Measurements from ENCODE around the gene EFNA5.

The EFNA5 gene

DNA sequence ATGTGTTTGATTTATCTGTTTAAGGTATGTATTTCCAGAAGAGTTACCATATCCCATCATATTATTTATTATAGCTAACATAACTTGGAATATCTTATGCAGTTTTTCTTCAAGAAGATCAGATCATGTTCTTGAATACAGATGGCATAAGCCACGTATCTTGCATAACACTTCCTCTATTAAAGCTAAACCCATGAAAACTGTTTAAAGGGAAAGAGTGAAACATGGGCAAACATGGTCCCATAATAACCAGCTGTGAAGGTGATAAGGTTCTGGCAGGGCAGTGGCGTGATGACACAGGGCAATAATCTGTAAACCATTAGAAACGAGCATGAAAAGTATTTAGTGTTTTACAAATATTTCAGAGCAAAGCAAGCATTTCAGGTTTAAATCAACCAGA, 34.2 kb downstream of the EFNA5 start:
- DNase-seq: no peak

DNA sequence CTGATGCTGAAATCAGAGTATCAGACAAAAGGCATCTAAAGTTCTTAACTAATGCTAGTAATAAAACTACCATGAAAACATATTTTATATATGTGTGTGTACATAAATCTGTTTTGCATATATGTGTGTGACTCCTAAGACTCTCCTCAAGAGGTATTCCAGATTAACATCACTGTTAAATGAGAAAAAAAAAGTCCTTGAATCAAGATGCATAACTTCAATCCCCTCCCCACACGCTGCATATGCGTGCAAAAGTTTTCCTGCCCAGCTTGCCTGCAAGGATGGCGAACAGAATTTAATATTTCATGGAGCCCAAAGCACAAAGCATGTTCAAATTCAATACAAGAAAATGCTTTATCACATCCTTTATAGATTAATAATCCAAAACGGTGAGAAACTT, 34.7 kb downstream of the EFNA5 start:
- no peak for DNase-seq

DNA sequence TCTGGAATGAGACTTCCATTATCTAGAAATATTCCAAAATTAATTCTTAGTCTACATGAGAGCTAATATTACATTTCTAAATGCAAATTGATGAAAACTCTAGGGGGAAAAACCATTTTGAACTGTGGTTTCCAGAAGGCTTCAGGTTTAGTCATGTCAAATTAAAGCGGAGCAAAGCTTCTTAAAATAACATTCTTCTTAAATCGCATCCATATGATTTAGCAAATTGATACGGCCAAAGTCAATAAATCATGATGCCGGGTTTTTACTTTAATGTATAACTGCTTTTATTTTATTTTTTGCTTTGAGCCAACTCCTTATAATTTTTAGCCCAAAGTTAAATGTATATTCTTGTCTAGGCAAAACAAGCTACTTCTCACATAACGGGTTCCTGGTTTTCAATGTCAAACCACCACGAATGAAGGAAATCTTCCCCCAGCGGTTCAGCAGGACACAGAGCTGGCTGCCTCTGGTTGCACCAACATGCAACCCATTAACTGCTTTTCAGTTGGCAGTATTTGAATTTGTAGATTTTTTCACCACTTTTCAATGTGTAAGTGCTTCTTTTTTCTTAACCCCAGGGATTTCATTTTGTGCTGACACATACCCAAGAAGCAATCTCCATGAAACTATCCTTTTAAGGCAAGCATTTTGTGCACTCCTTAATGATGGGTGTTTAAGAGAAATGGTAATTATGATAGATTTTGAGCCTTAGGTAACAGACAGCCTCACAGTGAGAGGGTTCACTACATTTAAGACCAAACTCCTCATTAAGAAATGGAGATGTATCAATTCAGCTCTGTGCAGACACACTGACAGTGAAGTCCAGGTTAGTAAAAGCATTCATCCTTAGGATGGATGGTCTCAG, 35.5 kb downstream of the EFNA5 start:
- no peak for DNase-seq

DNA sequence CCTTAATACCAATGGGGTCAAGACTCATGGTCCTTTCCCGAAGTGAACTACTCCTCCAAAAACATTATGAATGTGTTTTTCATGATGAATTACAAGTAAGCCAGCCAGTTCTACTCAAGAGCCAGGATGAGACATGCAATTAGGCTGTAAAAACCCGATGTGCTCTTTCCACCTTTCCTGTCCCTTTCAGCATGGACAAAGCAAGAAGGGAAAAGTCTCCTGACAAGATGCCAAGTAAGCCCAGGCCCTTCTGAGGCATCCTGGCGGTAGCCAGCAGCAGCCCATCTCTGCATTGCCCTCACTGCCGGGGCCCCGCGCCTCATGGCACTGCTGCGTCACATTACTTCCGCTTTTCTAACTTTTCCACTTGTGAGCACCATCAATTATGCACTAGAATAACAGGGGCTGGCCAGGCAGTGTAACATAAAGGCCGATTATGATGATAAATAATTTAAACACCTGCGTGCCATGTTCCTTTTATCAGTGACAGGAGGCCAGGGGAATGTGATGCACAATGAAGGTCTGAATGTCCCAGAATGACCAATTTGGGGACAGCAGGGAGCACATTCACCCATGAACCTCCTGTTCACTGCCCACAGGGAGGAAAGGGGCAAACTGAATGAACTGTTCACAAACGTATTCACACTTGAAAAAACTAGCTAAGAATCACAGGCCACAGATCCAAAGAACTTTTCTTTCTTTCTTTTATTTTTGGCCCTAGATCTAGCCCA, 37.4 kb downstream of the EFNA5 start:
- DNase-seq: no peak

DNA sequence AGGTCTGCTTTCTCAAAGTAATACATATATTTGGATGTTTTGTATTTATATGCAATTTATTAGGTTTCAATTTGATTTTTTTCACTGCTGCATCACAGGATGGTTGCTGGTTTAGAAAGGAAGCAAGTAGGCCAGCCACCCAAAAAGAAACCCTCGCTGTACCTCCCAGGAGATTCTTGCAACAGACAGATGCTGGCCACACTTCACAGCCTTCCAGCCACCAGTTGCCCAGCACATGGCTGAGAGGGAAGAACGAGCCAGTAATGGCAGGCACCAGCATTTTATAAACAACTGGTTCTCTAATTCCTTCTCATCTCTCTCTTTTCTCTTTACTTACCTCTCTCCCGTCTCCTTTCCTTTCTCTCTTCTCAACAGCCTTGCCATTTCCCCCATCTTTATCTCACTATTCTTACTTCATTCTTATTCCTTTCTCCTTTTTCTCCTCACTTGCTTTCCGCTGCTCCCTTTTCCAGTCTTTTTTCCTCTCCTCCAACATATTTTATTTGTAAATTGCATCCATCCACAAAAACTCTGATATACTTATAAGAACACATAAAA, 38.9 kb downstream of the EFNA5 start:
- DNase-seq: no peak

DNA sequence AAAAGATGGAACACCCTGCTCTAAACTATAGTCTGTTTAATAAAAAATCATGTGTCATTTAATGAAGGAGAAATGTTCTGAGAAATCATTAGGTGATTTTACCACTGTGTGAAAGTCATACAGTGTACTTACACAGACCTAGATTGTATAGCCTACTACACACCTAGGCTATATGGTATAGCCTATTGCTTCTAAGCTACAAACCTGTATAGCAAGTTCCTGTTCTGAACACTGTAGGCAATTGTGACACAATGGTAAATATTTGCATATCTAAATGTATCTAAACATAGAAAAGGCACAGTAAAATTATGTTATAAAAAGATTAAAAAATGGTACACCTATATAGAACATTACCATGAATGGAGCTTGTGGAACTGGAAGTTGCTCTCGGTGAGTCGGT, 40.6 kb downstream of the EFNA5 start:
- DNase-seq: no peak

DNA sequence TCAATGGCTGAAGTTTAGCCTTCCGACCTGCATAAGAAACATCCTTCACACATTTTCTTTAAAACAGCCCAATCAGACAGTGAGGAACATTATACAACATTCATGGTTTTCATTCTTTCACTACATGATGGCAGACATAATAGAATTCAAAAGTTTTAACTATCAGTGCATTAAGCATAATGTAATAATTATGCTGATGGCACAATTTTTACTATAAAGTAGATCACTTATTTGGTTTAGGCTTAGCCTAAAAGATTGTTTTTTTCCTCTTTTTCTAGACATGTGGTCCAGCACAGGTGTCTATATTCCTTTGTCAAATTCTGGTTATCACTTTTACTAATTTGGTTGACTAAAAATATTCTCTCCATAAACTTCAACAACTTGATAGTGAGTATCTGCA, 46.5 kb downstream of the EFNA5 start:
- no peak for DNase-seq

DNA sequence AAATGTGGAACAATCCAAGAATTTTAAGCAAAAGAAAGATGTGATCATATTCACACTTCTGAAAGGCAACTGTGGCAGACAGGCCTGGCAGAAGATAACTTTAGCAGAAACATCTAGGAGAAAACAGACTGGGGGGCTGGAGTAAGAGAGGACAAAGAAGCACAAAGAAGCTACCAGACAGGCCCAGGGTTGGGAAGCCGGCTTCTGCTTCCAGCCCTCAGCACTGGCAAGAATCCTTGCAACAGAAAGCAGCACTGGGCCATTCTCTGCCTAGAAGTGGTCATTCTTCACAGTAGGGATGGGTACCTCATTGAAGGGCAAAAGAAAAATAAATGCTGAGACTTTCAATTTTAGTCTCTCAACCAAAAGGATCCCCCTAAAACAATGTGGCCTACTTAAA, 49.6 kb downstream of the EFNA5 start:
- no peak for DNase-seq

DNA sequence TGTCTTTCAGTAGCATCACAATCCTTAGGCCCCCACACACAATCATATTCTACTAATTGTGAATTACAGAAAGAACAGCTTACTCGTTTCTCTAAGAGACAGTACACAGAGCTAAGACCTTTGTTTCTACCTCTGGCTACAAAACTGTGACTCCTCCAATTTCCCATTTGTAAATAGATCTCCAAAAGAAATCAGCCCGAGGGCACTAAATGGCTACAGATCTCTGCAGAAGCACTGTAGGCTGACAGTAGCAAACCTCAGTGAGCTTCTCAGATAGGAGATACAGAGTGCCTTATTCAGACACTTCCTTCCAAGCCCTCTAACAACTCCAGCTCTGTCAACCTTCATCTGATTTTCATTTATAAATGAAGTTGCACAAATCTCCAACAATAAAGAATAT, 51.0 kb downstream of the EFNA5 start:
- no peak for DNase-seq

DNA sequence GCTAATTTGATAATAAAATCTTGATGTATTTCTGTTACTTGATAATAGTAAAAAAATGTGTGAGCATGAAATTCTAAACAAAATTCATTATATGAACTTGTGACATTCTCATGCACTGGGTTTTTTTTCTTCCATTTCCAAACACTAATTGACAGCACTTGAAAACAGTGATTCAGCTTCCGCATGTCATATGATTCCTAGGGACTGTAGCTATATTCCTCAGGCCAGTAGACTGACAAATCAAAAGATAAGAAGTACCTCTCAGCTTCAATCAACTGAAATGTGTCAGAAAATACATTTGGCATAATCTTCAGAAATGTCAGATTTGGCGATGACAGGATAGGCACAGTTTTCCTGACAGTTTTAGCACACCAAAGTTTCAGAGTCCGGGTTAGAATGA, 52.5 kb downstream of the EFNA5 start:
- no peak for DNase-seq

DNA sequence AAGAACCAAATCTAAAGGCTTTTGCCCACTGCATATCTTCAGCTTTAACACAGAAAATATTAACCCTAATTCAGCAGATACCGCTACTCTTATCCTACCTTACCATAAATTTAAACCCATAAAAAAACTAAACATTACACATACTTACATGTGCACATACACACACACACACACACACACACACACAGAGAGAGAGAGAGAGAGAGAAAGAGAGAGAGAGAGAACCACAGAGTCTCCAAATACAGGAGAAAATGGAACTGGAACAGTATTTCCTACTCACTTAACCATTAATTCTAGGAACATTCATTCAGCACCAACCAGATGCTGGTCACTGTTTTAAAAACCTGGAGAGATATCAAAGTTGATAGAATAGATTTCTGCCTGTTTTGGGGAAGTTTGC, 53.7 kb downstream of the EFNA5 start:
- no peak for DNase-seq

DNA sequence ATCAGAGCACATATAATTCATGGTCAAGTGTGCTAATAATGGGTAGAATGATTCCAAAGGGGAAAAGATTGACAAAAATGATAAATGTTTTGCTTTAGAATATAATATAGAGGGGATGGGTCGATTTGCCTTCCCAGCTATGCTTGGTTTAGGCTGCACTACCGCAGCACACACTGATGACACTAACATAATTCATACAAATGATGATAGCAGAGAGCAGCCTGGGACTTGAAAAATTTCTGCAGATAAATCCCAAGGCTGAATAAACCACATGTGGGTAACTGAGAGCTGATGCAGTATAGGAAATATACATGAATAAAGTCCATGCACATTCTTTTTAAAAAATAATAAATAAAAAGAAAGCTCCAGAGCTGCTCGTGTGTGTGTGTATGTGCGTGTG, 54.5 kb downstream of the EFNA5 start:
- DNase-seq: no peak

DNA sequence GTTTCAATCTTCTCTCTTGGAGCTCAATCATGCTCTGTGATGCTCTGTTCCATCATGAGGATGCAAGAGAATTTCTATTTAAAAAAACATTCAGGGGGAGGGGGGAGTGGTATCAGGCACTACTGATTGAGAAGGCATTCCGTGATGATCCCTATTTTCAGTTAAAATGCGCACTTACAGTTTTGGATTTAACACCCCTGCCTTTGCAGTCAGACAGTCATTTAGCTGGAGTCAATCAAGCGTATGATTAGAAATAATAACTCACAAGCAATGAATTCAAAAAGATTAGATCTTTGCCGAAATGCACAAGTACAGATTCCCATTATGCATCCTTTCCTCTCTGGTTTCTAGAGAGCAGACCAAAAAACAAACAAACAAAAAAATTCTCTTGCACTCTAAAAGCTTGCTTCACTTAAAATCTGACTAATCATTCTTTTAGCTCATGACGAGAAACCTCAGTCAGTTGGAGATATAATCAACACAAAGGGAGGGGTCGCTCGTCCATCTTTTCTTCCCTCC, 55.4 kb downstream of the EFNA5 start:
- DNase-seq: no peak

DNA sequence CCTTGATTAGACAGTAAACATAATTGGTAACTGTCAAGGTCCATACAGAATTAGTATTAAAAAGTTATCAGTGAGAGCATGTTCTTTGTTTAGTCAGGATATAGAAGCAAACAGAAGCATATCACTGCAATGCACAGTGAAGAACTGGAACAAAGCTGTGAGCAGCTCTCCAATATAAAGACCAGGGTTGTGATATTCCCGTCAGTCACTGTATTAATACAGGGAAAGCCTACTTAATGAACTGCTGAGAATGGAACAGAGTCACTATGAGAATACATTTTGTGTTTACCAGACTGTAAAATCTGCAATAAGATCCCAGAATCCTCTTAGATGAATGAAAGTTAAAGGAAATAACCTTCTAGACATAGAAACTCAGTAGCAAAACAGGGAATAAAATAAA, 58.2 kb downstream of the EFNA5 start:
- DNase-seq: no peak

DNA sequence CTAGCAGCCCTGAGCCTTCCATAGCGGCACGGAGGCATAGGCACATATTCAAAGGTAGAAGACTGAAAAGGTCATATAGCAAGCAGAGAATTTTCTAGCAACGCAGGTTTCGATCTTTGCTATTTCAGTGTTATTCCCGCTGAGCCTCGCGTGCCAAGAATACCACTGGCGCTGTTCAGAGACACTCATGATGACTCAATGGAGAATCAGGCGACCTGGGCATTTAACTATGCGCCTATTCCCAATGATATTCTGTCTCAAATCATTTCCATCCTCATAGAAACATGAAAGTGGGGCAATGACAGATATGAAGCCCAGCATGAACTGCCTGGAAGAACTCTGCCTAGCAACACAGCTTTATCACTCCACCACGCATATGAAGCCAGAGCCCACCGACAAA, 59.9 kb downstream of the EFNA5 start:
- DNase-seq: no peak

DNA sequence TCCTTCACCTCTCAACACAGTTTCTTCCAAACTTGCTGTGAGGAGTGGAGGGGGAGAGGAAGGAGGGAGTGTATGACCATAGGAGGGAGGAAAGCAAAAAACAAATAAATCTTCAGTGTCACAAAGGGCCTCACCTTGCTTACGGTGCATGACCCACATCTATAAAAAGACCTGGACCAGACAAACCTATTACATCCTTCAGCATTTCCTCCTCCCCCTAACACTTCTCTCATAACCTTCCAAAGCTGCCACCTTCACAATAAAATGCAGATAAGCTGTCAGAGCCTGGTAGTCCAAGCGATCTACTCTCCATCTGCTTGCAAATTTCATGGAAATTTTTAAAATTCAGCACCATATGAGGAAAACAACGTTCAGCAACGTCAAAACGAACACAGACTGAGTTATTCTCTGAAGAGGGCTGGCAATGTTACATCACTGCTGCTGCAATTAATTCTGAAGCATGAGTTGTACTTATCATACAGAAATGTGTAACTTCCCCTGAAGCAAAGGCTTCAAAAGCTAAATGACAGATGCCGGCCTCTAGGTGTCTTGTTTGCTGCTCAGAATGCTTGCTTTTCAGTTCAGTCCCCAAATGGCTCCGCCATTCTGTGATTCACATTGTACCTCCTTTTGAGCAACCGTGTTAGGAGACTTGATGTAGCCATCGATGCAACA, 62.9 kb downstream of the EFNA5 start:
- no peak for DNase-seq

DNA sequence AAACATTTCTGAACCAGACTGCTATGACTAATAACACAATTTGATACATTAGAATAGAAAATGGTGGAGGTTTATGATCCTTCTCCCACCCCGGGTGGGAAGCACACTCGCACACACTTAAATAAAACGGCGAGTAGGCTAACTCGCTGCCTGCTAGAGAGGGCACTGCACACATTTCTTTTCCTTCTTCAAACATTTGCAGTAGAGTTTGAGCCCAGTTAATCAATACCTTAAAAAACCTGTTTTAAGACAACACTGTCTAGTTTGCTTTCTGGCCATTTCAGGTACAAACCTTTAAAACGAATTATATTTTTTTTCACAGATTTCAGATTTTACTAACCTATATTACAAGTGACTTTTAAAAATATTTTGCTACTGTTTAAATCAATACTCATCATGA, 63.5 kb downstream of the EFNA5 start:
- no peak for DNase-seq

DNA sequence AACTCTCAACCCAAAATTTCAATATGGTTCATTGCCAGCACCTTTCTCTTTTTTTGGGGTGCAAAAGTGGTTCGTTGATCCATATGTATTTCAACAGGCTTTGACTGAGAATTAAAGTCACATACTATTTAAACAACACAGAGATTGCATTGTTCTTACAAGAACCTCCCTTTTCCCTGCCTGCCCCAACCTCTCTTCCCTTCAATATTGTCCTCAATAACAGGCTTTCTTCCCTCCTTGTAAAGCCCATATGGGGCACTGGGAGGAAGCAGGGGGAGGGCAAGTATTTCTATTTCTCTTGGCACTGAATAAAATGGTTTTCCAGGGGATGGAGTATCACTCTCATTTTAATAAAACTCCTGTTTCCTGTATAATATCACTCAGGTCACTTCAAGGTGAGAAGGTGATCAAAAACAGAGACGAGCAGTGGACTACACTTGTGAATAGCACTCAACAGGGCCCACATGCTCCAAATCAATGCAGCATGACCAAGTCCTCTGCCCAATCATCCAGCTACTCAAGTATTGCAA, 65.1 kb downstream of the EFNA5 start:
- DNase-seq: no peak

DNA sequence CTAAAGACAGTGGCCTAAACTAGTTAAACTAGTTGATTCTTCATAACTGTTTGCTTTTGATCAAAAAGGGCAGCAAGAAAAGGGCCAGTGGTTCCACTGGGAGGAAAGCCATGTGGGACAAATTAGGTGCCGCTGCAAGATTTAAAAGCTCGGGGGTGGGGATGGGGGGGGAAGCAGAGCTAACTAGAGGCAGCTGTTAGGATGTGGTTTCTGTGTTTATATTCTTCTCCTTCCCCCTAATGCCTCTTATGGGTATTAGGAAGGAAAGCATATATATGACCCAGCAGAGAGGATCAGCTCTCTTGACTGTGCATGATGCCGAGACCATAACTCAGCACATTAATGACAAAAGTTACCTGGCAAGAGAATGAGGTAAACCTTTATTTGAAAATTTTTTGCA, 65.7 kb downstream of the EFNA5 start:
- DNase-seq: no peak

DNA sequence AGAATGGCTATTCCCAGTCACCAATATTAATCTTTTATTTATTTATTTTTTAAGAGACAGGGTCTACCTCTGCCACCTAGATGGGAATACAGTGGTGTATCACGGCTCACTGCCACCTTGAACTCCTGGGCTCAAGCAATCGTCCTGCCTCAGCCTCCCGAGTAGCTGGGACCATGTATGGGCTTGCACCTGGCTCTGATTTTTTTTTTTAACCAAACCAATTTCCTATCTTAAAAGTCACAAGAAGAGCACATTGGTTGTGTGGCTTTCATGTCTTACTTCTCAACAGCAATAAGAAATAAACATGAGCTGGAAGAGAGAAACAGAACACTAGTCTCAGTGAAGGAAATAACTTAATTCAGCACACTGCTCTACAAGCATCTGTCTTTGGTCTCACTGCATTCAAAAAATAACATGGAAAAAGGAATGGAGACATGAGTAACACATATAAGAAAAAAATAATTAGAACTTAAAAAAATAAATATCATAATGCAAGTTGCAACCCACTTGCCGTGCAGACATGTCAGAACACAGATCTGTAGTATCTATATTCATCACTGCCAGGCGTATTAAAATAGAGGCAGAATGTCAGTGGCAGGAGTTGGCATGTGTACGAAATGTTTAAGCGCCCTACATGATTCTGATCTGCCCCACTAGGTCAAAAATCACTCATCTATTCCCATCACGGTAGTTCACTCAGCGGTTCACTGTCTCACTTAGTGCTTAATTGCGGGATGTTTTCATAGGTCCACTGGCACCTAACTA, 66.4 kb downstream of the EFNA5 start:
- no peak for DNase-seq

DNA sequence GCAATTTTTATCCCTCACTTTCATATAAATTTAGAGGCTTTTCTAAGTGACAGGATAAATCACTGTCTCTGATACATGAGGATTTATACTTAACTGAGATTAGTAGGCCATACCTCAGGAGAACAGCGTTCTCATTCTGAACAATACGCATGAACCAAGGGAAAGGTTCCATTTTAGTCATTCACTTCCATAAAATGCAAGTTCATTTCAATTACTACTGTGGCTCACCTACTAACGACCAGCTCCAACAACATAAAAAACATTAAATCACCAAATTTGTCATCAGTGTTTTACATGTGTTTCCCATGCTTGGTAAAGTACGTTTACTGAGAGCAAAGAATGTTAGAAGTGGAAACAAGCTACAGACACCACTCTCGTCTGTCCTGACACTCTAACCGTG, 67.4 kb downstream of the EFNA5 start:
- no peak for DNase-seq

DNA sequence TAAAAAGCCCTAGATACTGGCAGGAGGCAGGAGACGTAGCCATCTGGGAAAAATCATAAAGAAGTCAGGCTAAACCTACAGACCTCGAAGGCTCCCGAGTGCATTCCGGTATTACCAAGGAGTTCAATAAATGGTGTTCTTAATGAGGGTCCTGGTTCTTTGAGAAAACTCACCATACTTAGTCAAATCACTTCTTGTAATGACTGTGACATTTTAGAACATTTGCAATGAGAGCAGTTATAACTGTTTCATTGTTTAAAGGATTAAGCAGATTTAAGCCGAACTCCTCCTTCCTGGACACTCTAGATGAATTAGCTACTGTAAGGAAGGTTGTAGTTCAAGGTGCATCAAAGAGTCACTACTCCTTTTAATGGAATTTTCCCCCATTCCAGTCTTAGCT, 67.8 kb downstream of the EFNA5 start:
- no peak for DNase-seq
